GM18873 (cell line): Measurements from ENCODE around the gene GDI2.
"Not testable (repeated sequence)": the region's sequence is repeated elsewhere in the genome, so short reads cannot be mapped to it uniquely, and the experiment has no call there.

Source experiments
- ATAC-seq: cut with Tn5 transposase; IDR thresholded peaks from one replicate; pipeline ENCODE4 v1.9.1; 2021; ENCODE audit warnings: mild to moderate bottlenecking, moderate library complexity, moderate number of reproducible peaks; ENCODE audit not compliant: unreplicated experiment, low FRiP score

The GDI2 gene

GRCh38 chr10:5813341-5814109 lies at the start of gene GDI2:
Gene GDI2, minus strand, starts transcription at chr10:5813434. Its CDS starts 176 bp downstream, at chr10:5813258.
- ATAC-seq = peak; percentile 70

- ATAC-seq = peak; percentile 97
Observed at GRCh38 chr10:5862360-5862961, 49.2 kb upstream of the GDI2 start.

GRCh38 chr10:5860066-5860465 lies 46.8 kb upstream of the GDI2 start:
- no peak for ATAC-seq

GRCh38 chr10:5858811-5859210 lies 45.6 kb upstream of the GDI2 start:
- no peak for ATAC-seq

- no peak for ATAC-seq
Observed at GRCh38 chr10:5856701-5857004, 43.4 kb upstream of the GDI2 start.

GRCh38 chr10:5855979-5856700 lies 42.9 kb upstream of the GDI2 start:
- ATAC-seq = no peak

- ATAC-seq = no peak
Observed at GRCh38 chr10:5854131-5854475, 40.9 kb upstream of the GDI2 start.

GRCh38 chr10:5846667-5847066 lies 33.4 kb upstream of the GDI2 start:
- not testable (repeated sequence) for ATAC-seq

- no peak for ATAC-seq
Observed at GRCh38 chr10:5844345-5845055, 31.3 kb upstream of the GDI2 start.

GRCh38 chr10:5843686-5844344 lies 30.6 kb upstream of the GDI2 start:
- ATAC-seq = no peak

GRCh38 chr10:5841965-5842364 lies 28.7 kb upstream of the GDI2 start:
- no peak for ATAC-seq

- ATAC-seq = peak; percentile 62
Observed at GRCh38 chr10:5840314-5841307, 27.4 kb upstream of the GDI2 start.

- ATAC-seq = not testable (repeated sequence)
Observed at GRCh38 chr10:5836181-5836580, 22.9 kb upstream of the GDI2 start.

- no peak for ATAC-seq
Observed at GRCh38 chr10:5835446-5836095, 22.3 kb upstream of the GDI2 start.

- no peak for ATAC-seq
Observed at GRCh38 chr10:5833814-5834213, 20.6 kb upstream of the GDI2 start.

- ATAC-seq = no peak
Observed at GRCh38 chr10:5832946-5833345, 19.7 kb upstream of the GDI2 start.

- ATAC-seq = no peak
Observed at GRCh38 chr10:5831446-5831782, 18.2 kb upstream of the GDI2 start.

GRCh38 chr10:5830629-5831445 lies 17.6 kb upstream of the GDI2 start:
- no peak for ATAC-seq
